ENCODE data around the gene PWWP2B. TPM values are rescaled to one million over a fixed set of nuclear protein-coding genes. Genes with fewer than 3 reads are reported as not detected.

Gene PWWP2B
- total RNA-seq, 1 donor from 2014 or later = 24.4 TPM

- H3K9me3 ChIP-seq = no peaks in the 10 kb centered on the region
- intact Hi-C loops (cut with DNase I) = no loop called here
- H3K4me3 ChIP-seq = no peak overlapping the region
- H3K4me1 ChIP-seq = no peaks in the 10 kb centered on the region
- no peaks in the 10 kb centered on the region for H3K27me3 ChIP-seq
- no peaks in the 10 kb centered on the region for H3K36me3 ChIP-seq
- no peak overlapping the region for H3K27ac ChIP-seq
- no peak for DNase-seq (ENCODE audit: low spot score in 2 of 2)
- TF ChIP-seq CTCF (IDR thresholded peaks at IDR 0.05) = no peak
Measured at GRCh38 chr10:132440791-132441565, 44.0 kb downstream of the PWWP2B start.

- H3K27me3 ChIP-seq = no peaks in the 10 kb centered on the region
- H3K4me3 ChIP-seq = no peak overlapping the region
- no peaks in the 10 kb centered on the region for H3K36me3 ChIP-seq
- no peak overlapping the region for H3K27ac ChIP-seq
- TF ChIP-seq CTCF (IDR thresholded peaks at IDR 0.05) = no peak
- no peaks in the 10 kb centered on the region for H3K4me1 ChIP-seq
- intact Hi-C loops (cut with DNase I) = no loop called here
- no peaks in the 10 kb centered on the region for H3K9me3 ChIP-seq
- DNase-seq (ENCODE audit: low spot score in 2 of 2) = no peak
Measured at GRCh38 chr10:132441818-132442524, 45.0 kb downstream of the PWWP2B start.

GRCh38 chr10:132442636-132443035 lies 45.6 kb downstream of the PWWP2B start:
- Histone ChIP-seq H3K4me3 (no peak overlapping the region), H3K4me1 (no peaks in the 10 kb centered on the region), H3K27me3 (no peaks in the 10 kb centered on the region), H3K27ac (no peak overlapping the region), H3K9me3 (no peaks in the 10 kb centered on the region), H3K36me3 (no peaks in the 10 kb centered on the region)
- TF ChIP-seq CTCF (IDR thresholded peaks at IDR 0.05) = no peak
- DNase-seq (ENCODE audit: low spot score in 2 of 2) = no peak
- intact Hi-C loops (cut with DNase I) = no loop called here

GRCh38 chr10:132443605-132443982 lies 46.6 kb downstream of the PWWP2B start:
- Histone ChIP-seq H3K4me1 (no peaks in the 10 kb centered on the region), H3K36me3 (no peaks in the 10 kb centered on the region), H3K27me3 (no peaks in the 10 kb centered on the region), H3K9me3 (no peaks in the 10 kb centered on the region), H3K4me3 (no peak overlapping the region), H3K27ac (no peak overlapping the region)
- intact Hi-C loops (cut with DNase I) = no loop called here
- peak in 2 of 3 experiments; percentile 20 to 35 for TF ChIP-seq CTCF (IDR thresholded peaks at IDR 0.05)
- no peak for DNase-seq (ENCODE audit: low spot score in 2 of 2)

- DNase-seq (ENCODE audit: low spot score in 2 of 2) = no peak
- intact Hi-C loops (cut with DNase I) = no loop called here
- TF ChIP-seq CTCF (IDR thresholded peaks at IDR 0.05) = no peak
Measured at GRCh38 chr10:132443983-132444876, 47.2 kb downstream of the PWWP2B start.

More at GRCh38 chr10:132443983-132444876, 47.2 kb downstream of the PWWP2B start:
- Histone ChIP-seq H3K4me1 (no peaks in the 10 kb centered on the region), H3K27ac (no peak overlapping the region), H3K27me3 (no peaks in the 10 kb centered on the region), H3K36me3 (no peaks in the 10 kb centered on the region), H3K4me3 (no peak overlapping the region), H3K9me3 (no peaks in the 10 kb centered on the region)

All from ascending aorta (tissue), 2 donors.